ENCODE measurements around the gene CLCNKA.
"Not testable (repeated sequence)": the region's sequence is repeated elsewhere in the genome, so short reads cannot be mapped to it uniquely, and the experiment has no call there.

The CLCNKA gene

GRCh38 chr1:16046842-16047241, 25.0 kb downstream of the CLCNKA start:
- no peak for DNase-seq

- no peak for DNase-seq
These were observed 26.1 kb downstream of the CLCNKA start for GRCh38 chr1:16047791-16048475.

- DNase-seq, result no peak
These were observed 26.8 kb downstream of the CLCNKA start for GRCh38 chr1:16048573-16049189.

- DNase-seq, result no peak
These were observed 28.5 kb downstream of the CLCNKA start for GRCh38 chr1:16050328-16050727.

GRCh38 chr1:16051039-16051438, 29.2 kb downstream of the CLCNKA start:
- no peak for DNase-seq

- not testable (repeated sequence) for DNase-seq
These were observed 30.1 kb downstream of the CLCNKA start for GRCh38 chr1:16051949-16052348.

GRCh38 chr1:16053781-16054502, 32.1 kb downstream of the CLCNKA start:
- DNase-seq, result no peak

- no peak for DNase-seq
These were observed 33.0 kb downstream of the CLCNKA start for GRCh38 chr1:16054598-16055540.

GRCh38 chr1:16055613-16056520, 34.0 kb downstream of the CLCNKA start:
- peak; percentile 43 to 74 for DNase-seq

- DNase-seq, result not testable (repeated sequence)
These were observed 34.7 kb downstream of the CLCNKA start for GRCh38 chr1:16056521-16056912.

- DNase-seq, result not testable (repeated sequence)
These were observed 35.6 kb downstream of the CLCNKA start for GRCh38 chr1:16057314-16057915.

- not testable (repeated sequence) for DNase-seq
These were observed 36.7 kb downstream of the CLCNKA start for GRCh38 chr1:16058394-16059120.

- DNase-seq, result no peak
These were observed 39.4 kb downstream of the CLCNKA start for GRCh38 chr1:16061266-16061665.

GRCh38 chr1:16061989-16062686, 40.3 kb downstream of the CLCNKA start:
- DNase-seq, result not testable (repeated sequence)

GRCh38 chr1:16062687-16063075, 40.8 kb downstream of the CLCNKA start:
- DNase-seq, result not testable (repeated sequence)

GRCh38 chr1:16063226-16063829, 41.5 kb downstream of the CLCNKA start:
- DNase-seq, result no peak

GRCh38 chr1:16063921-16064320, 42.1 kb downstream of the CLCNKA start:
- no peak for DNase-seq

GRCh38 chr1:16064536-16065268, 42.9 kb downstream of the CLCNKA start:
- DNase-seq, result no peak

- no peak for DNase-seq
These were observed 43.4 kb downstream of the CLCNKA start for GRCh38 chr1:16065269-16065576.

Data from SW 1271 (cell line).